ENCODE data around the gene WDR46.
"Not testable (repeated sequence)": the region's sequence is repeated elsewhere in the genome, so short reads cannot be mapped to it uniquely, and the experiment has no call there.

The WDR46 gene

GRCh38 chr6:33271117-33271467 is 17.9 kb downstream of the WDR46 start:
- DNase-seq (ENCODE audit: low read depth, low spot score): no peak

GRCh38 chr6:33264015-33264414 is 25.0 kb downstream of the WDR46 start:
- DNase-seq (ENCODE audit: low read depth, low spot score): no peak

- DNase-seq (ENCODE audit: low read depth, low spot score): not testable (repeated sequence)
Observed at GRCh38 chr6:33262490-33262889, 26.5 kb downstream of the WDR46 start.

- no peak for DNase-seq (ENCODE audit: low read depth, low spot score)
Observed at GRCh38 chr6:33259032-33259431, 30.0 kb downstream of the WDR46 start.

GRCh38 chr6:33254591-33254990 is 34.4 kb downstream of the WDR46 start:
- DNase-seq (ENCODE audit: low read depth, low spot score): no peak

- no peak for DNase-seq (ENCODE audit: low read depth, low spot score)
Observed at GRCh38 chr6:33252759-33253158, 36.3 kb downstream of the WDR46 start.

- DNase-seq (ENCODE audit: low read depth, low spot score): no peak
Observed at GRCh38 chr6:33251395-33252012, 37.5 kb downstream of the WDR46 start.

GRCh38 chr6:33250731-33251130 is 38.3 kb downstream of the WDR46 start:
- no peak for DNase-seq (ENCODE audit: low read depth, low spot score)

GRCh38 chr6:33249732-33250630 is 39.1 kb downstream of the WDR46 start:
- DNase-seq (ENCODE audit: low read depth, low spot score): no peak

- DNase-seq (ENCODE audit: low read depth, low spot score): peak; percentile 92
Observed at GRCh38 chr6:33248932-33249731, 39.9 kb downstream of the WDR46 start.

- DNase-seq (ENCODE audit: low read depth, low spot score): no peak
Observed at GRCh38 chr6:33248643-33248931, 40.5 kb downstream of the WDR46 start.

- DNase-seq (ENCODE audit: low read depth, low spot score): peak; percentile 85
Observed at GRCh38 chr6:33247977-33248642, 40.9 kb downstream of the WDR46 start.

- DNase-seq (ENCODE audit: low read depth, low spot score): no peak
Observed at GRCh38 chr6:33243476-33243875, 45.6 kb downstream of the WDR46 start.

- DNase-seq (ENCODE audit: low read depth, low spot score): no peak
Observed at GRCh38 chr6:33241968-33242367, 47.1 kb downstream of the WDR46 start.

- DNase-seq (ENCODE audit: low read depth, low spot score): no peak
Observed at GRCh38 chr6:33237741-33238140, 51.3 kb downstream of the WDR46 start.

- DNase-seq (ENCODE audit: low read depth, low spot score): no peak
Observed at GRCh38 chr6:33236852-33237251, 52.2 kb downstream of the WDR46 start.

- DNase-seq (ENCODE audit: low read depth, low spot score): no peak
Observed at GRCh38 chr6:33236328-33236727, 52.7 kb downstream of the WDR46 start.

- no peak for DNase-seq (ENCODE audit: low read depth, low spot score)
Observed at GRCh38 chr6:33235221-33235634, 53.8 kb downstream of the WDR46 start.

Measured in activated CD4-positive, CD25-positive, alpha-beta regulatory T cell treated with anti-CD3 and anti-CD28 coated beads, Interleukin-2, amount 50 U/mL, for 16 hours (primary cell).